Camera-type eye (tissue), 1 donor: Measurements from ENCODE around the gene RNFT2. TPM values are rescaled to one million over a fixed set of nuclear protein-coding genes. Genes with fewer than 3 reads are reported as not detected.

Experiments
- total RNA-seq: library from RNA; depleted of rRNA; stranded (reverse); fragments of >200 nt; gene quantifications from one replicate; pipeline ENCODE4 v1.2.3, GENCODE V29; 2014

Gene RNFT2, protein sequence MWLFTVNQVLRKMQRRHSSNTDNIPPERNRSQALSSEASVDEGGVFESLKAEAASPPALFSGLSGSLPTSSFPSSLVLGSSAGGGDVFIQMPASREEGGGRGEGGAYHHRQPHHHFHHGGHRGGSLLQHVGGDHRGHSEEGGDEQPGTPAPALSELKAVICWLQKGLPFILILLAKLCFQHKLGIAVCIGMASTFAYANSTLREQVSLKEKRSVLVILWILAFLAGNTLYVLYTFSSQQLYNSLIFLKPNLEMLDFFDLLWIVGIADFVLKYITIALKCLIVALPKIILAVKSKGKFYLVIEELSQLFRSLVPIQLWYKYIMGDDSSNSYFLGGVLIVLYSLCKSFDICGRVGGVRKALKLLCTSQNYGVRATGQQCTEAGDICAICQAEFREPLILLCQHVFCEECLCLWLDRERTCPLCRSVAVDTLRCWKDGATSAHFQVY
- 23.0 TPM for total RNA-seq

DNA sequence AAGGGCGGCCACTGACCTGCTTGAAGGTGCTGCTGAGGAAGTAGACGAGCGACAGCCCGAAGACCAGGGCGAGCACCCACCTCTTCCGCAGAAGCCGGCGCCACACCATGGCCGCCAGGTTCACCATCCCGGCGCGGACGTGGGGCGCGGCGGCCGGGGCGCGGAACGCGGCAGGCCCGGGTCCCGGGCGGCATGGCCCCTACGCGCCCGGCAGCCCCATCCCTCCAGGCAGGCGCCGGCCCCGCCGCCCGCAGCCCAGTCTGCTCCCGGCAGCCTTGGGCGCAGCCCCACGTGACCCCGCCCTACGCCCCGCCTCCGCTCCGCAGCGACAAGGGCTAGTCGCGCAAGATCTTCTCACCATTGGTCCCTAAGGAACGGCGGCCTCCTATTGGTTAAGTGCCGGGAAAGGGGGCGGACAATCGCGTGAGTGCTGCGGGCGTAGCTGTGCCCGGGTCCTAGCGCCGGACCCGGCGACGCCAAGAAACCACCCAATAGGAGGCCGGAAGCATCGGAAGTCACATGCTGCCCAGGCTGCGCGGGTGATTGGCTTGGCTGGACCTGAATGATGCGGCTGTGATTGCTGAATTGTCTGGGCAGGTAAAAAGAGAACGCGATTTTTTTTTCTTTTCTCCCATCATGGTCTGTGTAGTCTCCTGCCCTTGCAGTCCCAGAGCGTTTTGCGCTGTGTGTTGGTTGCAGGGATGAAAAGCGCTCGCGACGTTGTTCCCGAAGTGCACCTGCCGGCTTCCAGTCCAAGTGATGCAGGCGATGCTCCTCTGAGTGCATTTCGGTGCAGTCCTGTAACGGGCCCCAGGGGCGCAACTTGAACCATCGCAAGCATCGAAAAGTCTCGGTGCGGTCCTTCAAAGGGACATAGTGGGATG is at the start of gene RNFT2, which contains the start of gene SPRING1:
TSS of gene RNFT2 (plus strand) at position 542 of the 884 bp plus-strand sequence. CDS start 2,183 bp downstream, outside the sequence.
TSS of gene SPRING1 (minus strand) at position 296 of the 884 bp plus-strand sequence. CDS start at position 127, 169 bp downstream.

DNA sequence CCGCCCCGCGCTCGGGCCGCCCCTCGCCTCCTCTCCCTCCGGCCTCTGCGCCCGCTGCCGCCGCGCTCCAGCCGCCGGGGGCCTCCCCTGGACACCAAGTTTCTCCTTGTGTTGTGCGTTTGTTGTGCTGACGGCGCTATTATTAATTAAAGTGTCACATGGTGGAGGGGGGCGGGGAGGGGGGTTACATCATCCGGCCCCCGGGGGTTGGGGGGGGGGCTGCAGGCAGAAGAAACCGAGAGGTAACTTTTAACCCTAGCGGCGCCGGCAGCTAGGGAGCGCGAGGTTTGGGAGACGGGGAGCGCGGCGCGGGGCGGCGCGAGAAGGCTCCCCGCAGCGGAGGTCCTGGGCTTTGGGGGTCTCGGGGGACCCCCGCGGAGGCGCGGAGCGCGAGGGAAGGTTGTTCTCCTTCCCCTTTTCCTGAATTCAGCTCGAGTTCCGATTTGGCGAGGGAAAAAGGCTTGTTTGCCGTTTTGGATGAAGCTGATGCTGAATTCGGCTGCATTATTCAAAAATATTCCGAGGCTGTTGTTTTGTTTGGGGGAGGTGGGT is 143.3 kb downstream of the RNFT2 start, which contains the start of gene HRK:
TSS of gene HRK (minus strand) at position 117 of the 552 bp plus-strand sequence. CDS start 134 bp downstream, outside the sequence.

Other genes with a start within 250 kb of the RNFT2 start
- 1.5 TPM for gene MAP1LC3B2, start 178.9 kb upstream of the RNFT2 start, total RNA-seq
- gene SPRING1, start 246 bp upstream of the RNFT2 start, total RNA-seq, result 46.3 TPM
- gene HRK, start 143.1 kb downstream of the RNFT2 start, total RNA-seq, result 0.60 TPM
- 29.2 TPM for gene FBXW8, start 172.6 kb downstream of the RNFT2 start, total RNA-seq